DOHH2 (cell line): Measurements from ENCODE around the gene RBP4.

Experiments
- H3F3A ChIP-seq: fragments of 200-600 bp; sonication (generic), shearing (Covaris generic); 2 replicates; pipeline ENCODE4 v1.6.0; 2016; ENCODE audit warnings: antibody characterized with exemption, mild to moderate bottlenecking; ENCODE audit not compliant: control insufficient read depth, insufficient read depth
- H3K27ac ChIP-seq: fragments of 200-600 bp; sonication (generic); 2 replicates; pipeline ENCODE4 v1.5.1; 2014; ENCODE audit warnings: low read depth, mild to moderate bottlenecking, low read length, moderate library complexity
- H3K27me3 ChIP-seq: fragments of 200-600 bp; sonication (generic); 2 replicates; pipeline ENCODE4 v1.6.1; 2014; ENCODE audit warnings: mild to moderate bottlenecking, low read length, mixed read lengths; ENCODE audit not compliant: control insufficient read depth
- H3K36me3 ChIP-seq: fragments of 200-600 bp; sonication (generic); 2 replicates; pipeline ENCODE4 v1.6.1; 2014; ENCODE audit warnings: mild to moderate bottlenecking, low read length, moderate library complexity, mixed read lengths; ENCODE audit not compliant: control insufficient read depth
- H3K4me1 ChIP-seq: fragments of 200-600 bp; sonication (generic); 2 replicates; pipeline ENCODE4 v1.6.1; 2014; ENCODE audit warnings: mild to moderate bottlenecking, low read length, mixed read lengths; ENCODE audit not compliant: control insufficient read depth
- H3K4me2 ChIP-seq: fragments of 200-600 bp; sonication (generic); 2 replicates; pipeline ENCODE4 v1.6.0; 2014; ENCODE audit warnings: mild to moderate bottlenecking, low read length, moderate library complexity
- H3K4me3 ChIP-seq: fragments of 200-600 bp; sonication (generic); 2 replicates; pipeline ENCODE4 v1.5.1; 2014; ENCODE audit warnings: mild to moderate bottlenecking, low read length, mixed read lengths
- H3K79me2 ChIP-seq: fragments of 200-600 bp; sonication (generic); 2 replicates; pipeline ENCODE4 v1.6.1; 2014; ENCODE audit warnings: mild to moderate bottlenecking, low read length, mixed read lengths; ENCODE audit not compliant: control insufficient read depth
- H3K9me2 ChIP-seq: fragments of 200-600 bp; sonication (generic); replicated peaks from 2 replicates; pipeline ENCODE4 v1.6.1; 2014; ENCODE audit warnings: mild to moderate bottlenecking, low read length, mixed read lengths; ENCODE audit not compliant: control insufficient read depth
- H3K9me3 ChIP-seq: fragments of 200-600 bp; sonication (generic); 2 replicates; pipeline ENCODE4 v1.6.1; 2014; ENCODE audit warnings: antibody characterized with exemption, low read length, mixed read lengths; ENCODE audit not compliant: control insufficient read depth, insufficient read depth
- H4K20me1 ChIP-seq: fragments of 200-600 bp; sonication (generic); 2 replicates; pipeline ENCODE4 v1.6.0; 2014; ENCODE audit warnings: low read depth, mild to moderate bottlenecking, antibody characterized with exemption, low read length, moderate library complexity; ENCODE audit not compliant: control insufficient read depth, insufficient read depth
- CTCF ChIP-seq: fragments of 200-600 bp; sonication (generic); IDR thresholded peaks from one replicate; pipeline ENCODE4 v1.5.1; 2014; ENCODE audit warnings: antibody characterized with exemption, mild to moderate bottlenecking, low read depth, low read length; ENCODE audit not compliant: poor library complexity, severe bottlenecking
- EZH2phosphoT487 ChIP-seq: fragments of 200-600 bp; sonication (generic); IDR thresholded peaks from 2 replicates; pipeline ENCODE4 v1.6.1; 2017; ENCODE audit warnings: borderline replicate concordance, mild to moderate bottlenecking, antibody characterized with exemption, low read length, moderate library complexity, mixed read lengths

RBP4 gene

GRCh38 chr10:93603023-93603422, 2.0 kb upstream of the RBP4 start:
- Histone ChIP-seq H3K9me2 (no peaks in the 10 kb centered on the region), H3K27ac (no peak overlapping the region), H3K4me2 (no peak overlapping the region), H3K4me1 (no peaks in the 10 kb centered on the region), H3K4me3 (no peak overlapping the region), H3K79me2 (no peaks in the 10 kb centered on the region), H3K36me3 (no peaks in the 10 kb centered on the region), H3F3A (no peaks in the 10 kb centered on the region), H3K27me3 (no peaks in the 10 kb centered on the region), H3K9me3 (no peaks in the 10 kb centered on the region), H4K20me1 (no peaks in the 10 kb centered on the region)
- no peak for TF ChIP-seq CTCF
- no peak for TF ChIP-seq EZH2phosphoT487

- H3F3A ChIP-seq, result no peaks in the 10 kb centered on the region
- H4K20me1 ChIP-seq, result no peaks in the 10 kb centered on the region
- H3K27me3 ChIP-seq, result no peaks in the 10 kb centered on the region
- no peaks in the 10 kb centered on the region for H3K9me2 ChIP-seq
- H3K36me3 ChIP-seq, result no peaks in the 10 kb centered on the region
- TF ChIP-seq CTCF (no peak), EZH2phosphoT487 (no peak)
- no peak overlapping the region for H3K27ac ChIP-seq
- H3K9me3 ChIP-seq, result no peaks in the 10 kb centered on the region
- H3K4me2 ChIP-seq, result no peak overlapping the region
- no peak overlapping the region for H3K4me3 ChIP-seq
- H3K79me2 ChIP-seq, result no peaks in the 10 kb centered on the region
- H3K4me1 ChIP-seq, result no peaks in the 10 kb centered on the region
Measured at GRCh38 chr10:93601774-93602162, 733 bp upstream of the RBP4 start.

DNA sequence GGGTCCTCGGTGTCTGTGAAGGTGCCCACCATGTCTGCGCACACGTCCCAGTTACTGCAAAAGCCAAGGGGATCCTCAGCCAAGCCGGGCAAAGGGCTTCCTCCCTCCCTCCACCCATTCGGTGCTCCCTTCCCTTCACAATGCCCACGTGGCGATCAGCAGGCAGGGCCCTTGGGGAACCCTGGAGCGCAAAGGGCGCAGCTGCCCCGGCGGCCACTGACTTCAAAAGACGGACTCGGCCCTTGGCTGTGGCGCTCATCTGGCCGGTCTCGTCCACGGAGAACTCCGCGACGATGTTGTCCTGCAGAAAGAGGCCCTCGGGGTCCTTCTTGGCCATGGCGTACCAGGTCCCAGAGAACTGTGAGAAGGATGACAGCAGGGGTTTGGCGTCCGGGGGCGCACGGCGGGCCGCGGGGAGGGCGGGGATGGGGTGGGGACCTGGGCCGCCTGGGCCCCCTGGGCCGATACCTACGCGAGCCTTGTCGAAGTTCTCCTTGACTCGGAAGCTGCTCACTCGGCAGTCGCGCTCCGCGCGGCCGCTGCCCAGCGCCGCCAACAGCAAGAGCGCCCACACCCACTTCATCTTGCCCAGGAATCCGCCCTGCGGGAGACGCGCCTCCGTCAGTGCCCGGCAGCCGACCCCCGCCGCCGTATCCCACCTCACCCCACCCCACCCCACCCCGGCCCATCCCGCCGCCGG, 439 bp downstream of the RBP4 start:
- Histone ChIP-seq H3K36me3 (no peaks in the 10 kb centered on the region), H3K9me2 (no peaks in the 10 kb centered on the region), H3K4me2 (no peak overlapping the region), H3K27ac (no peak overlapping the region), H3K9me3 (no peaks in the 10 kb centered on the region), H3K4me3 (no peak overlapping the region), H3K79me2 (no peaks in the 10 kb centered on the region), H3K4me1 (no peaks in the 10 kb centered on the region), H3K27me3 (no peaks in the 10 kb centered on the region), H3F3A (no peaks in the 10 kb centered on the region), H4K20me1 (no peaks in the 10 kb centered on the region)
- TF ChIP-seq EZH2phosphoT487, result no peak
- no peak for TF ChIP-seq CTCF
